B cell (primary cell): ENCODE data around the gene TAS2R41.

Experiments
- EZH2 ChIP-seq: IDR thresholded peaks from 2 replicates; pipeline ENCODE4 v1.6.1; 2012; ENCODE audit warnings: borderline replicate concordance, low read depth, mild to moderate bottlenecking, moderate library complexity, low read length; ENCODE audit not compliant: insufficient read depth, poor library complexity, severe bottlenecking
- TF ChIP-seq, protein P1 (sequence below): fragments of 200-600 bp; IDR thresholded peaks from one replicate; pipeline ENCODE4 v1.8.0; 2022; ENCODE audit warnings: antibody characterized with exemption, mild to moderate bottlenecking

DNA sequence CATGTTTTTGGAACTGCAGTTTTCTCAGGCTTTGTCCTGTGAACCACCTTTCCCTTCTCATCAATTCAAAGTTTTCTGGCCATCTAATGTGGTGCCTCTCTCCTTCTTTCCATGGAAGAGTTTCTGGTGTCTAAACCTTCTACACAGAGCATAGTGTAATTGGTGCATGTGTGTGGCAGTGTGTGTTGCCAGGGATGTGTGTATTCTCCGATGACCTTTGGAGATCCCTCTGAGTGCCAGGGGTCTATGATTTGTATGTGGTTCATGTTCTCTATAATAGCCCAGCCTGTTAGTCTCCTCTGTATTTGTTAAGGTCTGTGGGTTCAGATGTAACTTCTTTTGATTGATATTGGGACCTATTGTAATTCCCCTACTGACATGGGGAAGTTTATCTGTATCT, 32.9 kb upstream of the TAS2R41 start:
- TF ChIP-seq, protein P1, sequence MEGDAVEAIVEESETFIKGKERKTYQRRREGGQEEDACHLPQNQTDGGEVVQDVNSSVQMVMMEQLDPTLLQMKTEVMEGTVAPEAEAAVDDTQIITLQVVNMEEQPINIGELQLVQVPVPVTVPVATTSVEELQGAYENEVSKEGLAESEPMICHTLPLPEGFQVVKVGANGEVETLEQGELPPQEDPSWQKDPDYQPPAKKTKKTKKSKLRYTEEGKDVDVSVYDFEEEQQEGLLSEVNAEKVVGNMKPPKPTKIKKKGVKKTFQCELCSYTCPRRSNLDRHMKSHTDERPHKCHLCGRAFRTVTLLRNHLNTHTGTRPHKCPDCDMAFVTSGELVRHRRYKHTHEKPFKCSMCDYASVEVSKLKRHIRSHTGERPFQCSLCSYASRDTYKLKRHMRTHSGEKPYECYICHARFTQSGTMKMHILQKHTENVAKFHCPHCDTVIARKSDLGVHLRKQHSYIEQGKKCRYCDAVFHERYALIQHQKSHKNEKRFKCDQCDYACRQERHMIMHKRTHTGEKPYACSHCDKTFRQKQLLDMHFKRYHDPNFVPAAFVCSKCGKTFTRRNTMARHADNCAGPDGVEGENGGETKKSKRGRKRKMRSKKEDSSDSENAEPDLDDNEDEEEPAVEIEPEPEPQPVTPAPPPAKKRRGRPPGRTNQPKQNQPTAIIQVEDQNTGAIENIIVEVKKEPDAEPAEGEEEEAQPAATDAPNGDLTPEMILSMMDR = no peak
- TF ChIP-seq EZH2 = no peak
